HL-60 (cell line): Measurements from ENCODE around the gene CDK19.
"Not testable (repeated sequence)": the region's sequence is repeated elsewhere in the genome, so short reads cannot be mapped to it uniquely, and the experiment has no call there.

ENCODE experiments used
- DNase-seq, 2 experiments: peaks; one replicate each; pipeline ENCODE4 v3.0.0-alpha.2; 2010 to 2020; ENCODE audit warnings: low read depth in 1 of 2, low spot score in 1 of 2
- H3K27ac ChIP-seq: fragments of 250-450 bp; sonication (Bioruptor Pico); replicated peaks from 2 replicates; pipeline ENCODE4 v1.5.1; 2020; ENCODE audit warnings: mild to moderate bottlenecking, moderate library complexity
- H3K27me3 ChIP-seq: fragments of 250-450 bp; sonication (Bioruptor Pico); 2 replicates; pipeline ENCODE4 v1.5.1; 2021; ENCODE audit warnings: mild to moderate bottlenecking, moderate library complexity; ENCODE audit not compliant: insufficient read depth, poor library complexity, severe bottlenecking
- H3K4me3 ChIP-seq: replicated peaks from 2 replicates; pipeline ENCODE4 v1.5.1; 2011; ENCODE audit warnings: mild to moderate bottlenecking, control low read depth, low read length; ENCODE audit not compliant: insufficient read depth
- GABPA ChIP-seq: IDR thresholded peaks from 2 replicates; pipeline ENCODE4 v1.6.1; 2012; ENCODE audit warnings: low read depth
- POLR2AphosphoS5 ChIP-seq: IDR thresholded peaks from 2 replicates; pipeline ENCODE4 v1.6.1; 2012; ENCODE audit warnings: low read depth
- SPI1 ChIP-seq: IDR thresholded peaks from 2 replicates; pipeline ENCODE4 v1.6.1; 2012; ENCODE audit warnings: low read depth, mild to moderate bottlenecking, borderline replicate concordance
- TF ChIP-seq, protein P1 (sequence below): IDR thresholded peaks from 2 replicates; pipeline ENCODE4 v1.6.1; 2012; ENCODE audit warnings: low read depth; ENCODE audit not compliant: insufficient replicate concordance
- TF ChIP-seq, protein P2 (sequence below): IDR thresholded peaks from one replicate; pipeline ENCODE4 v1.5.1; 2011; ENCODE audit warnings: low read length, control low read depth, inconsistent platforms; ENCODE audit not compliant: insufficient read depth

CDK19 gene

DNA sequence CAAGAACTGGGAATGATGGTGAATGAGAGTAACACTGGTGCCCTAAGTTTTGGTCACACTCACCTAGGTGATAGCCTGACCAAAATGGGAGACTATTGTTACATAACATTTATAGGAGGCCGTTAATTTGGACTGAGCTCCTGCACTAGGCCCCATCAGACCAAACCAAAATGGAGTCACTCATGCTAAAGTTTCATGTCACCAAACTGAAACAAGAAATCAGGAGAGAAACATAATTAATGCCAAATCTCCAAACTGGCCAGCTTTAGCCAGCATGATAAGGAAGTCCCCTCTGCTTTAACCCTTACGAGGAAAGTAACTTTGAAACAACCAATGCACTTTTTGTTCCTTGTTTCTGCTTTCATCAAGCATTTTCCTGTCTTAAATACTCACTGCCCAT is 227.9 kb downstream of the CDK19 start:
- no peak overlapping the region for H3K4me3 ChIP-seq
- TF ChIP-seq SPI1 (no peak), POLR2AphosphoS5 (no peak), GABPA (no peak)
- TF ChIP-seq, protein P1, sequence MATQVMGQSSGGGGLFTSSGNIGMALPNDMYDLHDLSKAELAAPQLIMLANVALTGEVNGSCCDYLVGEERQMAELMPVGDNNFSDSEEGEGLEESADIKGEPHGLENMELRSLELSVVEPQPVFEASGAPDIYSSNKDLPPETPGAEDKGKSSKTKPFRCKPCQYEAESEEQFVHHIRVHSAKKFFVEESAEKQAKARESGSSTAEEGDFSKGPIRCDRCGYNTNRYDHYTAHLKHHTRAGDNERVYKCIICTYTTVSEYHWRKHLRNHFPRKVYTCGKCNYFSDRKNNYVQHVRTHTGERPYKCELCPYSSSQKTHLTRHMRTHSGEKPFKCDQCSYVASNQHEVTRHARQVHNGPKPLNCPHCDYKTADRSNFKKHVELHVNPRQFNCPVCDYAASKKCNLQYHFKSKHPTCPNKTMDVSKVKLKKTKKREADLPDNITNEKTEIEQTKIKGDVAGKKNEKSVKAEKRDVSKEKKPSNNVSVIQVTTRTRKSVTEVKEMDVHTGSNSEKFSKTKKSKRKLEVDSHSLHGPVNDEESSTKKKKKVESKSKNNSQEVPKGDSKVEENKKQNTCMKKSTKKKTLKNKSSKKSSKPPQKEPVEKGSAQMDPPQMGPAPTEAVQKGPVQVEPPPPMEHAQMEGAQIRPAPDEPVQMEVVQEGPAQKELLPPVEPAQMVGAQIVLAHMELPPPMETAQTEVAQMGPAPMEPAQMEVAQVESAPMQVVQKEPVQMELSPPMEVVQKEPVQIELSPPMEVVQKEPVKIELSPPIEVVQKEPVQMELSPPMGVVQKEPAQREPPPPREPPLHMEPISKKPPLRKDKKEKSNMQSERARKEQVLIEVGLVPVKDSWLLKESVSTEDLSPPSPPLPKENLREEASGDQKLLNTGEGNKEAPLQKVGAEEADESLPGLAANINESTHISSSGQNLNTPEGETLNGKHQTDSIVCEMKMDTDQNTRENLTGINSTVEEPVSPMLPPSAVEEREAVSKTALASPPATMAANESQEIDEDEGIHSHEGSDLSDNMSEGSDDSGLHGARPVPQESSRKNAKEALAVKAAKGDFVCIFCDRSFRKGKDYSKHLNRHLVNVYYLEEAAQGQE: no peak
- TF ChIP-seq, protein P2, sequence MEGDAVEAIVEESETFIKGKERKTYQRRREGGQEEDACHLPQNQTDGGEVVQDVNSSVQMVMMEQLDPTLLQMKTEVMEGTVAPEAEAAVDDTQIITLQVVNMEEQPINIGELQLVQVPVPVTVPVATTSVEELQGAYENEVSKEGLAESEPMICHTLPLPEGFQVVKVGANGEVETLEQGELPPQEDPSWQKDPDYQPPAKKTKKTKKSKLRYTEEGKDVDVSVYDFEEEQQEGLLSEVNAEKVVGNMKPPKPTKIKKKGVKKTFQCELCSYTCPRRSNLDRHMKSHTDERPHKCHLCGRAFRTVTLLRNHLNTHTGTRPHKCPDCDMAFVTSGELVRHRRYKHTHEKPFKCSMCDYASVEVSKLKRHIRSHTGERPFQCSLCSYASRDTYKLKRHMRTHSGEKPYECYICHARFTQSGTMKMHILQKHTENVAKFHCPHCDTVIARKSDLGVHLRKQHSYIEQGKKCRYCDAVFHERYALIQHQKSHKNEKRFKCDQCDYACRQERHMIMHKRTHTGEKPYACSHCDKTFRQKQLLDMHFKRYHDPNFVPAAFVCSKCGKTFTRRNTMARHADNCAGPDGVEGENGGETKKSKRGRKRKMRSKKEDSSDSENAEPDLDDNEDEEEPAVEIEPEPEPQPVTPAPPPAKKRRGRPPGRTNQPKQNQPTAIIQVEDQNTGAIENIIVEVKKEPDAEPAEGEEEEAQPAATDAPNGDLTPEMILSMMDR: no peak
- DNase-seq: no peak
- H3K27ac ChIP-seq: no peak overlapping the region
- no peaks in the 10 kb centered on the region for H3K27me3 ChIP-seq

DNA sequence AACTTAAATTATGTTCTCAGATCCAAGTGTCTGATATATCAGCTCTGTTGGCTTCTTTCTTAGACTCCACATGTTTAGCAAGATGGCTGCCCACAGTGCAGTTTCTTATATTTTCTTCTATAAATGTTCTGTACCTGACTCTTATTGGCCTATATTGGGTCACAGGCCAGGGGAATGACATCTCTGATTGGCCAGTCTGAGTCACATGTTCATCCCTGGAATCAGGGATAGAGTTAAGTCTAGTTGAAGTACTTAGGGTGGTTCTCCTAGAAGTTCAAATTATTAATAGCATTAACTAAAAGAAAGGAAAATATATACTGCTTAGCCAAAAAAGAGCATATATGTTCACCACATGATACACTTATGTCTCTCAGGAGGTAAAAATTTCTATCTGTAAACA is 233.6 kb downstream of the CDK19 start:
- DNase-seq: no peak
- Histone ChIP-seq H3K27ac (no peak overlapping the region), H3K4me3 (no peak overlapping the region), H3K27me3 (no peaks in the 10 kb centered on the region)
- TF ChIP-seq, protein P1: no peak
- TF ChIP-seq POLR2AphosphoS5: no peak
- TF ChIP-seq GABPA: no peak
- TF ChIP-seq, protein P2: no peak
- TF ChIP-seq SPI1: no peak

DNA sequence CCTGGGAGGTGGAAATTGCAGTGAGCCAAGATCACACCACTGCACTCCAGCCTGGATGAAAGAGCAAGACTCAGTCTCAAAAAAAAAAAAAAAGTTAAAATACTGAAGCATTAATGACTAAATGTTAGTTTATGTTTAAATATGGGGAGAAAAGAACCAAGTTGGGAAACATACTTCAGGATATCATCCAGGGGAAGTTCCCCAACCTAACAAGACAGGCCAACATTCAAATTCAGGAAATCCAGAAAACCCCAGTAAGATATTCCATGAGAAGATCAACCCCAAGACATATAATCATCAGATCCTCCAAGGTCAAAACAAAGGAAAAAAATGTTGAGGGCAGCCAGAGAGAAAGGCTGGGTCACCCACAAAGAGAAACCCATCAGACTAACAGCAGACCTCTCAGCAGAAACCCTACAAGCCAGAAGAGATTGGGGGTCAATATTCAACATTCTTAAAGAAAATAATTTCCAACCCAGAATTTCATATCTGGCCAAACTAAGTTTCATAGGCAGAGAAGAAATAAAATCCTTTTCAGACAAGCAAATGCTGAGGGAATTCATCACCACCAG is 237.6 kb downstream of the CDK19 start:
- DNase-seq, H3K27me3 ChIP-seq, H3K27ac ChIP-seq, H3K4me3 ChIP-seq: not testable (repeated sequence)

DNA sequence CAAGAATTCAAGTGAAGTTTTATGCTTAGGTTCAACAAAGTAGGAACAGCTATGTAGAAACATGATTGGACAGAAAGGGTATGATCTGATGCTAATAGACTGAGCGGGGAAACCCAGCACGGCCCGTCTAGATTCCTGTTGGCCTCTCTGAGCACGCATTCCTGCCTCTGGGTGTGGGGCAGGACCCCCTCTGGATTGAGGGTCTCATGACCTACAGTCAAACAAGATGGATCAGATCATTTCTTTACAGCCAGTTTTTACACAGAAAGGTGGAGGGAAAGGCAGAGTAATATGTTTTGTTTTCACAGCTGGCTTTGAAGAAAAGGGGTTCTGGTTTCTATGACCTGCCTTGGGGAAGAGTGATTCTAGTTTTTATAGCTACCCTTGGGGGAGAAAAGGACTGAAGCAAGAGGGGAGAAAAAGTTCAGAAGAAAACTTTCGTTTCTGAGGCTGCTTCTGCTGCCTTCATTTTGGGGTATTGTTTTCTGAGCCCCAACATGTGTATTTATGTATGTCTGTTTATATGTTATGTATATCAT is 239.3 kb downstream of the CDK19 start:
- Histone ChIP-seq H3K27ac (no peak overlapping the region), H3K27me3 (no peaks in the 10 kb centered on the region), H3K4me3 (no peak overlapping the region)
- TF ChIP-seq GABPA (no peak), POLR2AphosphoS5 (no peak)
- DNase-seq: no peak

DNA sequence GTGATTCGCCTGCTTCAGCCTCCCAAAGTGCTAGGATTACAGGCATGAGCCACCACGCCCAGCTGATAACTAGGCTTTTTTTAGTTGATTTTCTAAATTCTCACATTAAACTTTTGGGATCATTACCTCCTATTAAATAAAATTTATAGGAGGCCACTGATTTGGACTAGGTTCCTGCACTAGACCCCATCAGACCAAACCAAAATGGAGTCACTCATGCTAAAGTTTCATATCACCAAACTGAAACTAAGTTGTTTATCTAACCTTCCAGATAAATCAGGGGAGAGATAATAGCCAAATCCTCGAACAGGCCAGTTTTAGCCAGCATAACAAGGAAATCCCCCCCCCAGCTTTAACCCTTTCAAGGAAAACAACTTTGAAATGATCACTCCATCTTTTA is 240.5 kb downstream of the CDK19 start:
- TF ChIP-seq POLR2AphosphoS5 (no peak), GABPA (no peak), SPI1 (no peak)
- TF ChIP-seq, protein P1: no peak
- TF ChIP-seq, protein P2: no peak
- Histone ChIP-seq H3K4me3 (no peak overlapping the region), H3K27me3 (no peaks in the 10 kb centered on the region), H3K27ac (no peak overlapping the region)
- no peak for DNase-seq
